Heart left ventricle (tissue), 16 donors: Measurements from ENCODE around the gene ZNF808. TPM values are rescaled to one million over a fixed set of nuclear protein-coding genes. Genes with fewer than 3 reads are reported as not detected.

ENCODE experiments used
- ATAC-seq, 4 donors: fragments of 200-7000 bp; cut with Tn5 transposase; one replicate each; pipeline ENCODE4 v1.9.1; 2020 to 2022; ENCODE audit warnings: moderate library complexity in 4 of 4, mild to moderate bottlenecking in 3 of 4, moderate number of reproducible peaks in 1 of 4
- DNase-seq, 5 donors: peaks; one replicate each; pipeline ENCODE4 v3.0.0-alpha.2; 2020
- H3K27ac ChIP-seq, 12 donors: fragments of 200-600 bp; sonication (generic) in 4 of 12; one replicate each; pipeline versions ENCODE4 v1.5.0 to v1.8.0; 2016 to 2022; ENCODE audit warnings: mild to moderate bottlenecking in 2 of 12
- H3K27me3 ChIP-seq, 9 donors: fragments of 200-600 bp; sonication (generic) in 2 of 9; one replicate each; pipeline versions ENCODE4 v1.5.1 to v1.8.0; 2016 to 2022; ENCODE audit warnings: mild to moderate bottlenecking in 3 of 9
- H3K36me3 ChIP-seq, 9 donors: fragments of 200-600 bp; sonication (generic) in 2 of 9; one replicate each; pipeline versions ENCODE4 v1.5.0 to v1.8.0; 2018 to 2022; ENCODE audit warnings: mild to moderate bottlenecking in 2 of 9
- H3K4me1 ChIP-seq, 12 donors: fragments of 200-600 bp; sonication (generic) in 4 of 12; one replicate each; pipeline versions ENCODE4 v1.5.0 to v1.8.0; 2016 to 2022; ENCODE audit warnings: mild to moderate bottlenecking in 3 of 12
- H3K4me3 ChIP-seq, 12 donors: fragments of 200-600 bp; sonication (generic) in 4 of 12; one replicate each; pipeline versions ENCODE4 v1.5.0 to v1.8.0; 2017 to 2022; ENCODE audit warnings: mild to moderate bottlenecking in 9 of 12, moderate library complexity in 4 of 12
- H3K9me3 ChIP-seq, 12 donors: fragments of 200-600 bp; sonication (generic) in 4 of 12; one replicate each; pipeline versions ENCODE4 v1.5.0 to v1.8.0; 2016 to 2022; ENCODE audit warnings: mild to moderate bottlenecking in 1 of 12
- POLR2A ChIP-seq, 2 donors: fragments of 450-650 bp; IDR thresholded peaks; one replicate each; pipeline ENCODE4 v1.6.1; 2017; ENCODE audit warnings: antibody characterized with exemption in 2 of 2, mild to moderate bottlenecking in 2 of 2, moderate library complexity in 2 of 2
- WGBS, 4 donors: extraction: QIAGEN DNeasy Blood & Tissue Kit in 2 of 4; methylation state at CpG; one replicate each; pipeline versions ENCODE4 v1.1.5 to v1.1.7; 2013 to 2018; 5-methylcytosine and 5-hydroxymethylcytosine counted together
- intact Hi-C, 10 donors: fragments of 100-400 bp; cut with DNase I; formaldehyde crosslinking; loops; one replicate each; pipeline versions ENCODE4 v1.11.1 to v1.14.2; 2022
- polyA plus RNA-seq, 2 donors: library from polyadenylated mRNA; stranded (reverse); fragments of 200-250 nt; gene quantifications; one replicate each; pipeline ENCODE4 v1.2.3, GENCODE V29; 2013
- total RNA-seq, 9 donors: library from RNA; depleted of rRNA in 2 of 9; stranded (reverse); fragments of >200 nt in 2 of 9; fragmentation: NEBNext Ultra II Directional in 3 of 9; extraction: Animal tissue kit (Norgen Biotek cat#: 25700) in 3 of 9; gene quantifications; one replicate each; pipeline versions ENCODE4 v1.1.0 to v1.2.4, GENCODE V29; 2016 to 2023
- TF ChIP-seq, protein P1 (sequence below), 12 donors: fragments of 200-600 bp; sonication (generic) in 4 of 12; IDR thresholded peaks; one replicate each; pipeline versions ENCODE4 v1.5.0 to v1.8.0; 2018 to 2022; ENCODE audit warnings: antibody characterized with exemption in 12 of 12, mild to moderate bottlenecking in 5 of 12
- donor health status: ischemic (EF 13 %, LVEDD 7.1; RV severe dilation, severe dysfunction).
- donor health status: healthy with polysubstance abuse.
- donor health status: DM: no; HTN: yes; CAD: no.
- donor health status: DM: no; HTN: no; CAD: no.
- donor health status: ischemic (EF 25% LVEDD 6.9; RV normal size, moderate dysfunction).
- donor health status: ischemic (EF 25% LVEDD 5.7; RV mildly dilated, moderate dysfunction).
- donor health status: healthy.
- donor health status: DM: yes; HTN: yes; CAD: no.
- donor health status: ischemic (EF 35%, LVEDD 5.7; RV mildly dilated, moderate dysfunction).
- donor health status: nonischemic (EF 11% LVEDD 7.7; RV severe dilation, severe dysfunction).
- donor health status: DM: yes; HTN: yes; CAD: no.
- donor health status: PGD.
- donor health status: ischemic (EF 29% LVEDD 5.4; RV normal size, mild dysfunction).
- donor health status: nonischemic (EF 23%, LVEDD 6.1; RV moderate dilation, normal function).

ZNF808 gene
- total and polyA plus RNA-seq, 11 donors = 8.3 to 46.1 (median 25.3) TPM

DNA sequence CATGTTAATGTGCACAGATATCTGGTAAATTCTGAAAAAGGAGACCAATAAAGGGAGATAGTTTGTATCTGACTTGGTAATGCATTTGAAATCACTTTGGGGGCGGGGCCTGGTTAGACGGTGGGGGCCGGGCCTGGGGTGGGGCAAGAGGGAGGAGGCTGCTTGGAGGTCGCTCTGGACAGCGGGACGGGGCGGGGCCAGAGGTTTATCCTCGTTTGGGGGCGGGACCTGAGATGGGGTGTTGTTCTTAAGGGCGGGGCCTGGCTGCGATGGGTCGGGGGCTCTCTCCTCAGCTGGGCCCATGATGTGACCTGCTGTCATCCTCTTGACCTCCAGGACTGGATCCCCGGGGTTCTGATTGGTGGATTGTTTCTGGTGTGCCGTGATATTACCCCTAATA lies 4.9 kb upstream of the ZNF808 start:
- H3K27ac ChIP-seq = no peak overlapping the region
- DNase-seq (no peak), ATAC-seq (no peak)
- no peak overlapping the region for H3K4me3 ChIP-seq
- H3K36me3 ChIP-seq = no peaks in the 10 kb centered on the region
- WGBS, 4 donors = 72 to 86% (median 82%) methylated on average over 14 of the region's 14 CpGs
- TF ChIP-seq POLR2A (IDR thresholded peaks at IDR 0.05) = no peak
- TF ChIP-seq, protein P1, sequence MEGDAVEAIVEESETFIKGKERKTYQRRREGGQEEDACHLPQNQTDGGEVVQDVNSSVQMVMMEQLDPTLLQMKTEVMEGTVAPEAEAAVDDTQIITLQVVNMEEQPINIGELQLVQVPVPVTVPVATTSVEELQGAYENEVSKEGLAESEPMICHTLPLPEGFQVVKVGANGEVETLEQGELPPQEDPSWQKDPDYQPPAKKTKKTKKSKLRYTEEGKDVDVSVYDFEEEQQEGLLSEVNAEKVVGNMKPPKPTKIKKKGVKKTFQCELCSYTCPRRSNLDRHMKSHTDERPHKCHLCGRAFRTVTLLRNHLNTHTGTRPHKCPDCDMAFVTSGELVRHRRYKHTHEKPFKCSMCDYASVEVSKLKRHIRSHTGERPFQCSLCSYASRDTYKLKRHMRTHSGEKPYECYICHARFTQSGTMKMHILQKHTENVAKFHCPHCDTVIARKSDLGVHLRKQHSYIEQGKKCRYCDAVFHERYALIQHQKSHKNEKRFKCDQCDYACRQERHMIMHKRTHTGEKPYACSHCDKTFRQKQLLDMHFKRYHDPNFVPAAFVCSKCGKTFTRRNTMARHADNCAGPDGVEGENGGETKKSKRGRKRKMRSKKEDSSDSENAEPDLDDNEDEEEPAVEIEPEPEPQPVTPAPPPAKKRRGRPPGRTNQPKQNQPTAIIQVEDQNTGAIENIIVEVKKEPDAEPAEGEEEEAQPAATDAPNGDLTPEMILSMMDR (IDR thresholded peaks at IDR 0.05) = no peak
- intact Hi-C loops = no loop called here
- H3K27me3 ChIP-seq = no peaks in the 10 kb centered on the region
- H3K4me1 ChIP-seq = peaks cover 0 to 10% (median 0%) of the 10 kb centered on the region in 12 donors
- H3K9me3 ChIP-seq = peaks cover 0 to 27% (median 0%) of the 10 kb centered on the region in 12 donors

DNA sequence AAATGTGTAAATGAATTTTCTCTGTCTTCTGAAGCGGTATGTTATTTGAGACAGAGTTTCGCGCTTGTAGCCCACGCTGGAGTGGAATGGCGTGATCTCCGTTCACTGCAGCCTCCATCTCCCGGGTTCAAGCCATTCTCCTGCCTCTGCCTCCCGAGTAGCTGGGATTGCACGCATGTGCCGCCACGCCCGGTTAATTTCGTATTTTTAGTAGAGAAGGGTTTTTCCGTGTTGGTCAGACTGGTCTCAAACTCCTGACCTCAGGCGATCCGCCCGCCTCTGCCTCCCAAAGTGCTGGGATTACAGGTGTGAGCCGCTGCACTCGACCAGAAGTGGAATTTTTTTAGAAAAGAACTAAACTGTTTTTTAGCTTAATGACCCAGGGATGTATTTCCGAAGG lies 3.4 kb upstream of the ZNF808 start:
- TF ChIP-seq POLR2A (IDR thresholded peaks at IDR 0.05) = no peak
- TF ChIP-seq, protein P1 (IDR thresholded peaks at IDR 0.05) = no peak
- H3K4me1 ChIP-seq = peaks cover 0 to 20% (median 9%) of the 10 kb centered on the region in 12 donors
- 88 to 93% (median 90%) methylated on average over 20 of the region's 20 CpGs for WGBS, 4 donors
- DNase-seq = no peak
- H3K27ac ChIP-seq = no peak overlapping the region
- intact Hi-C loops = no loop called here
- H3K27me3 ChIP-seq = no peaks in the 10 kb centered on the region
- no peak for ATAC-seq
- H3K36me3 ChIP-seq = no peaks in the 10 kb centered on the region
- H3K4me3 ChIP-seq = no peak overlapping the region
- H3K9me3 ChIP-seq = peaks cover 0 to 27% (median 0%) of the 10 kb centered on the region in 12 donors

DNA sequence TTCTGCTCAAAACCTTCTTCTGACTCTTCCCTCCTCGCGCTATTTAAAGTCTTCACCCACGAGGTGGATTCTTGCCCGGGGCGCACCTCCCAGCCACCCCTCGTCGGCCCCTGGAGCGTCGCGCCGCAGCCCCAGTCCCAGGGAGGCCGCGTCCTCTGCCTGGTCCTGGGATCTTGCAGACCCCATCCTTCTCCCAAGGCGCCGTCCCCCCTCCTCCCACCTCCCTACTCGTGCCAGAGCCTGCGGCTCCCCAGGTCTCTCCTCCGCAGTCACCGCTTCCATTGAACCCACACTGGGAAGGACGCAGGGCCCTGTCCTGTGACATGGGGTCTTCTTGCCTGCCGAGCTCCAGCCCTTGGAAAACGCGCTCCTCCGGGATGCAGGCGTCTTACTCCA lies 486 bp downstream of the ZNF808 start:
- Histone ChIP-seq H3K36me3 (peaks cover 0 to 3% (median 1%) of the 10 kb centered on the region in 9 donors), H3K27ac (peak overlapping the region; percentile 84 to 97 (median 92)), H3K4me3 (peak overlapping the region; percentile 63 to 94 (median 75)), H3K27me3 (no peaks in the 10 kb centered on the region), H3K4me1 (peaks cover 0 to 24% (median 9%) of the 10 kb centered on the region in 12 donors), H3K9me3 (peaks cover 0 to 15% (median 0%) of the 10 kb centered on the region in 12 donors)
- DNase-seq = peak; percentile 12 to 49 (median 30)
- intact Hi-C loops = loop anchor here in 6 of 10 donors (2.0 to 5.0 kb wide), 7 partner anchors 39 to 207 kb away; partner anchors contain the start of genes ZNF701 (in 4 of the 6), ZNF578 (in 2 of the 6) and ZNF611 (in 1 of the 6)
- ATAC-seq = peak; percentile 23 to 47 (median 38)
- WGBS, 4 donors = 1 to 2% (median 1%) methylated on average over 25 of the region's 25 CpGs
- TF ChIP-seq, protein P1 (IDR thresholded peaks at IDR 0.05) = no peak
- TF ChIP-seq POLR2A (IDR thresholded peaks at IDR 0.05) = no peak

DNA sequence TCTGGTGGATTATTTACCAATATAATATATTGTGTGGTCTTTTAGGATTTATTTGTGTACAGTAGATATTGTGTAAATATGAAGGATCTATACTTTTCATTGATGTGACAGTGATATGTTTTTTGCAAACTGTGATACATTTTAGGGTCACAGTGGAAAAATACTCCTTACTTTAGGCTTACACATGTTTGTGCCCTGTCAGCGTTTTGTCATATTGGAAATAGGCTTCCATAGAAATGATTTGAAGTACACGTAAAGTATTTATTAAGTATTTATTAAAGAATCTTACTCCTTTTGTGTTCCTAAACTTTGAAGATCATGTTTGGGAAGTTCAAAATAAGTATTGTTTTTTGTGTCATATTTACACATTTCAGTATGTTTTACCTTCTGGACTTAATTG lies 5.0 kb downstream of the ZNF808 start:
- Histone ChIP-seq H3K4me1 (peaks cover 0 to 45% (median 19%) of the 10 kb centered on the region in 12 donors), H3K27ac (no peak overlapping the region), H3K4me3 (no peak overlapping the region), H3K36me3 (peaks cover 0 to 16% (median 7%) of the 10 kb centered on the region in 9 donors), H3K27me3 (no peaks in the 10 kb centered on the region), H3K9me3 (no peaks in the 10 kb centered on the region)
- WGBS, 4 donors = 96 to 98% (median 96%) methylated on average over 2 of the region's 2 CpGs
- intact Hi-C loops = no loop called here
- no peak for DNase-seq
- no peak for TF ChIP-seq POLR2A (IDR thresholded peaks at IDR 0.05)
- TF ChIP-seq, protein P1 (IDR thresholded peaks at IDR 0.05) = no peak
- no peak for ATAC-seq
